HG03159 (cell line): ENCODE data around the gene CLEC4C.
"Not testable (repeated sequence)": the region's sequence is repeated elsewhere in the genome, so short reads cannot be mapped to it uniquely, and the experiment has no call there.

Experiments
- ATAC-seq: cut with Tn5 transposase; IDR thresholded peaks from one replicate; pipeline ENCODE4 v1.9.1; 2021; ENCODE audit warnings: mild to moderate bottlenecking, moderate library complexity; ENCODE audit not compliant: unreplicated experiment

The CLEC4C gene, protein sequence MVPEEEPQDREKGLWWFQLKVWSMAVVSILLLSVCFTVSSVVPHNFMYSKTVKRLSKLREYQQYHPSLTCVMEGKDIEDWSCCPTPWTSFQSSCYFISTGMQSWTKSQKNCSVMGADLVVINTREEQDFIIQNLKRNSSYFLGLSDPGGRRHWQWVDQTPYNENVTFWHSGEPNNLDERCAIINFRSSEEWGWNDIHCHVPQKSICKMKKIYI

DNA sequence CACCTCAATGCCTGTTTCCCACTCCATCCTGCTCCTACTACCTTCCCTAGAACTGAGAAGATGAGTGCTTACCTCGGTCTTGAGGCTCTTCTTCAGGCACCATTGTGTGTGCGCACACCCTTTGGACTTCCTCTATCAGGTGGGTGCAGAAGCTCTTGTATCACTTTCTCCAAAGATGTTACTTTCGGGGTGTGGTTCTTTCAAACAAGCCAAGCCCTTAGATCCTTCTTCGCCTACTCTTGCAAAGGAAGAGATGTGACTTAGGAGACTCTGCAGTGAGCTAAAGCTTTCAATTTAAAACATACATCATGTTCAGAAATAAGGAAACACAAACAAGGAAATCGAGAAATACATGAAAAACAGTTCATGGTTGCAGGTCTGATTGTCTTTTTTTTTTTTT, at the start of gene CLEC4C:
TSS of gene CLEC4C (minus strand) at position 130 of the 400 bp plus-strand sequence. CDS start at position 103, 27 bp downstream.
- ATAC-seq: no peak

- ATAC-seq: no peak
These were observed 46.0 kb upstream of the CLEC4C start for GRCh38 chr12:7793211-7793610.

DNA sequence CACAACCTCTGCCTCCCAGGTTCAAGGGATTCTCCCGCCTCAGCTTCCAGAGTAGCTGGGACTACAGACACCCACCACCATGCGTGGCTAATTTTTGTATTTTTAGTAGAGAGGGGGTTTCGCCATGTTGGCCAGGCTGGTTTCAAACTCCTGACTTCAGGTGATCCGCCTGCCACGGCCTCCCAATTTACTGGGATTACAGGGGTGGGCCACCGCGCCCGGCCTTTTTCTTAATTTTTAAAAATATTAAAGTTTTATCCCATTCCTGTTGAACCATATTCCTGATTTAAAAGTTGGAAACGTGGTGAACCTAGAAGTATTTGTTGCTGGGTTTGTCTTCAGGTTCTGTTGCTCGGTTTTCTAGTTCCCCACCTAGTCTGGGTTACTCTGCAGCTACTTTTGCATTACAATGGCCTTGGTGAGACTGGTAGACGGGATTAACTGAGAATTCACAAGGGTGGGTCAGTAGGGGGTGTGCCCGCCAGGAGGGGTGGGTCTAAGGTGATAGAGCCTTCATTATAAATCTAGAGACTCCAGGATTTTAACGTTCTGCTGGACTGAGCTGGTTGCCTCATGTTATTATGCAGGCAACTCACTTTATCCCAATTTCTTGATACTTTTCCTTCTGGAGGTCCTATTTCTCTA, 41.8 kb upstream of the CLEC4C start, which contains the start of gene NANOG:
TSS of gene NANOG (plus strand) at position 519 of the 645 bp plus-strand sequence. CDS start 213 bp downstream, outside the sequence.
- not testable (repeated sequence) for ATAC-seq

DNA sequence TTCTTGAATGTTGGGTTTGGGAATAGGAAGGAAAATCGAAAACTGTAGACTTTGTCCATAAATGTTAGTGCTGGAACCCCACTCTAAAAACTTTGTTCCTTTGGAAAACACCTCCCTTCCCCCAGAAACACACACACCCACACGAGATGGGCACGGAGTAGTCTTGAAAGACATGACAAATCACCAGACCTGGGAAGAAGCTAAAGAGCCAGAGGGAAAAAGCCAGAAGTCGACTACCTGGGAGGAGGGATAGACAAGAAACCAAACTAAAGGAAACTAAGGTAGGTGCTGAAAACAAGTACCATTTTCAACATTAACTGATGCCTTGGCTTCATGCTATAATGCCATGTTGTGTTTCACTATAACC, 41.1 kb upstream of the CLEC4C start:
- ATAC-seq: no peak

- ATAC-seq: no peak
These were observed 40.6 kb upstream of the CLEC4C start for GRCh38 chr12:7787574-7788293.

GRCh38 chr12:7784701-7785100, 37.5 kb upstream of the CLEC4C start:
- ATAC-seq: no peak

- not testable (repeated sequence) for ATAC-seq
These were observed 36.3 kb upstream of the CLEC4C start for GRCh38 chr12:7783433-7783832.

DNA sequence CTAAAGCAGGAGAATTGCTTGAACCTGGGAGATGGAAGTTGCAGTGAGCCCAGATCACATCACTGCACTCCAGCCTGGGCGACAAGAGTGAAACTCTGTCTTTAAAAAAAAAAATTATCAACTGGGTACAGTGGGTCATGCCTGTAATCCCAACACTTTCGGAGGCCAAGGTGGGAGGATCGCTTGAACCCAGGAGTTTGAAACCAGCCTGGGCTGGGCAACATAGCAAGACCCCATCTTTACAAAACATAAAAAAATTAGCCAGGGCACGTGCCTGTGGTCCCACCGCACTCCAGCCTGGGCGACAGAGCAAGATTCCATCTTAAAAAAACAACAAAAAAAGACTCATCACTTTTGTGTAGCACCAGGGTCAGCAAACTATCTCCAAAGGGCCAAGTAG, 34.9 kb upstream of the CLEC4C start:
- ATAC-seq: no peak

- no peak for ATAC-seq
These were observed 34.1 kb upstream of the CLEC4C start for GRCh38 chr12:7781274-7781673.

DNA sequence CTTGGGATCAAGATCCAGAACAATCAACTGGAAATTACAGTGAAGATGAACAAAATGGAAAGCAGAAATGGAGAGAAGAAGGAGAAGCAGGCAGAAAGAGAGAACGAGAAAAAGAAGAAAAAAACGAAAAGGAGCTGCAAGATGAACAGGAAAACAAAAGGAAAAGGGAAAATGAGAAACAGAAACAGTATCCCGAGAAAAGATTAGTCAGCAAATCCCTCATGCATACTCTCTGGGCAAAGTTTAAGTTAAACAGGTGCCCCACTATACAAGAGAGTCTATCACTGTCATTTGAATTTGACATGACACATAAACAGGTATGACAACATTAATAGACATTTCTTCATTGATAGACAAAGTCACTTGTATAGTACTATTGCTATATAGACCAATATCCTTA, 22.8 kb upstream of the CLEC4C start:
- no peak for ATAC-seq

GRCh38 chr12:7758766-7759140, 11.6 kb upstream of the CLEC4C start:
- ATAC-seq: no peak

DNA sequence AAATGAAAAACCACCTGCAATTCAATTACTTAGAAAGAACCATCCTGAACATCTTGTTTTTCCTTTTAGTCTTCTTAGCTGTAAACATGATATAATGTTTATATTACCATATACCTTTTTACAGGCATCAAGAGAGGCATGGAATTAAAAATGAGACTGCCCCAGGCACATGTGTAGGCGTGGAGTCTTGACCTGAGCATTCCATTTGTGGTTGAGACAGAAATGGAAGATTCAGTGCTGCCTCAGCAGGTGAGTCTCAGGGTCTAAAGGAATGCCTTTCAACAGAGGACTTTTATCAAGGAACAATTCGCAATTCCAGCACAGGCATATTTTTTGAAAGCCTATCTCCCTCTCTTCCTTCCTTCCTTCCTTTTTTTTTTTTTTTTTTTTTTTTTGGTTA, 9.8 kb upstream of the CLEC4C start:
- no peak for ATAC-seq

DNA sequence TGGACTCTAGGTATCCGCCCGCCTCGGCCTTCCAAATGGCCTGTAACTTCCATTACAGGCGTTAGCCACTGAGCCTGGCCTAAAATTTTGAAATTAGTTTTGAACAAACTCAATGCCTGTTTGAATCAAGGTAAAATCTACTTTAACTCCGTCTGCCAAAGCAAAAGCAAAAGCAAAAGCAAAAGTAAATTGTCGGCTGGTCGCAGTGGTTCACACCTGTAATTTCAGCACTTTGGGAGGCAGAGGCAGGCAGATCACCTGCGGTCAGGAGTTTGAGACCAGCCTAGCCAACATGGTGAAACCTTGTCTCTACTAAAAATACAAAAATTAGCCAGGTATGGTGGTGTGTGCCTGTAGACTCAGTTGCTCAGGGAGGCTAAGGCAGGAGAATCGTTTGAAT, 8.5 kb upstream of the CLEC4C start:
- ATAC-seq: not testable (repeated sequence)

- ATAC-seq: not testable (repeated sequence)
These were observed 5.1 kb upstream of the CLEC4C start for GRCh38 chr12:7751941-7752922.

DNA sequence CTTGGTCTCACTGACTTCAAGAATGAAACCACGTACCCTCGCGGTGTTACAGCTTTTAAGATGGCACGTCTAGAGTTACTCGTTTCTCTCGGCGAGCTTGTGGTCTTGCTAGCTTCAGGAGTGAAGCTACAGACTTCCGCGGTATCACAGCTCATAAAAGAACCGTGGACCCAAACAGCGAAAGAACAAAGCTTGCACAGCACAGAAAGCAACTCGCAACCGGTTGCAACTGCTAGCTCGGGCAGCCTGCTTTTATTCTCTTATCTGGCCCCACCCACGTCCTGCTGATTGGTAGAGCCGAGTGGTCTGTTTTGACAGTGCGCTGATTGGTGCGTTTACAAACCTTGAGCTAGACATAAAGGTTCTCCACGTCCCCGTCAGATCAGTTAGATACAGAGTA, 4.2 kb upstream of the CLEC4C start:
- no peak for ATAC-seq

GRCh38 chr12:7750350-7750749, 3.2 kb upstream of the CLEC4C start:
- no peak for ATAC-seq

GRCh38 chr12:7749442-7749841, 2.3 kb upstream of the CLEC4C start:
- ATAC-seq: no peak

GRCh38 chr12:7748852-7749251, 1.7 kb upstream of the CLEC4C start:
- no peak for ATAC-seq

- no peak for ATAC-seq
These were observed 14.2 kb downstream of the CLEC4C start for GRCh38 chr12:7732993-7733392.

GRCh38 chr12:7731486-7731885, 15.7 kb downstream of the CLEC4C start:
- ATAC-seq: no peak

GRCh38 chr12:7730984-7731383, 16.2 kb downstream of the CLEC4C start:
- ATAC-seq: not testable (repeated sequence)
